Stimulated activated CD4-positive, alpha-beta T cell treated with anti-CD3 and anti-CD28 coated beads, Interleukin-4, amount 100 ng/mL, for 1 hour (primary cell): ENCODE results near the gene NEK9.
A peak's percentile ranks its signal among the peaks of the same experiment; 100 is the strongest.
"Not testable (repeated sequence)": the region's sequence is repeated elsewhere in the genome, so short reads cannot be mapped to it uniquely, and the experiment has no call there.

Experiments used
- DNase-seq: peaks from one replicate; pipeline ENCODE4 v3.0.0-alpha.2; 2020

NEK9 gene

DNA sequence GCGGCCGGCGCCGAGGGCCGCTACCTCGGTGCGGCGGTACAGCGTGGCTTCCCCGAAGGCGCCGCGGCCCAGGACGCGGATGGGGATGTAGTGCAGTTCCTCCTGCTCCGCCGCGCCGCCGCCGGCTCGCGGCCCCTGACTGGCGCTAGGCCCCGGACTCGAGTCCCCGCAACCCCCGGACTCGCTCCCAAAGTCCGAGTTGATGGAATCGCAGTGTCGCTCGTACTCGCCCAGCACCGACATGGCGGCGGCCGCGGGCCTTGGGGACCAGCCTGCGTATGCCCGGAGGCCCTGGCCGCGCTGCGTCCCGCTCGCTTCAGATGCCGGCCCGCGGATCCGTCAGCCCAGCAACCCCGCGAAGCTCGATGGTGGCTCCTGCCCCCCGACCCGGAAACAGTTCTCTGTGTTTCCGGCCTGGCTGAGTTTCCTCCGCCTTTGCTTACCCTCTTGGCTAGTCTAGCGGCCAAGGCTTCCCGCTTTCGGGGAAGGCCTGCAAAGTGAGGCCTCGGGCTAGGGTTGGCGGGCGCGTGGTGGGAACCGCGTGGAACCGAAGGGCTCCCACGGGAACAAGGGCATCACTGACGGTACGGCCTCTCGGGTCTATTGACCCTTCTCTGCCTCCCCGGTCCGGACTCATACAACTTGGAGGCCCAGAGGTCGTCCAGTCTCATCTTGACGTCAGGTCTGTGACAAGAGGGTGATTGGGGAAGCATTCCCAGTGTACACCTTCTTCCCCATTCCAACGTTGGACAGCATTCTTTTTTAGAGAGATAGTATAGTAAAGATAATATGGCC is at the start of gene NEK9:
TSS of gene NEK9 (minus strand) at position 370 of the 795 bp plus-strand sequence. CDS start at position 243, 127 bp downstream.
- peak; percentile 90 for DNase-seq

DNA sequence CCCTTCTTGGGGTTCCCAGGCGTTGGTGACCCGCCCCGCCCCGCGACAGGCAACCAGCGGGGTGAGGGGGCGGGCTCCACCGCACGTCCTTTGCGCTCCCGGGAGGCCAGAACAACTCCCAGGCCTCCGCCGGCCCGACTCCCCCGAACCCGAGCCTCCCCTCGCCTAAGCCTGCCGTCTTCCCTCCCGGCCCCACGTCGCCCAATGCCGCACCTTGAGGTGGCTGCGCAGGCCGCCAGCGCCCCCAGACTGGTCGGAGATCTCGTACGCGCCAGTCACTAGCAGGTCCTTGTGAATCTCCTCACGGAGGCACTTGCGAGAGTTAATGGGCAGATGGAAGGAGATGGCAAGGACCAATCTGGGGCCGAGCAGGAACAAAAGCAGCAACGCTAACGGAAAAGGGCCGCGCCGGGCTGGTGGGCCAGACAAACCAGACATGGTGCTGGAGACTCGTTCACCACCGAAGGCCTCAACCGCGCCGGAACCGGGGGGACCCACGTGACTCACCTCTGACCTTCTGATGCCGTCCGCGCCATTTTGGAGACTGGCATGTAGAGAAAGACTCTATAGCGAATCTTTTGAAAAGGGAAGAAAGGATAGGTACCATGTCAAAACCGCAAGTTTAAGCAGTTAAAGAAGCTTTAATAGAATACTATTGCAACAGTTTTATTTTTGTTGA is 49.4 kb upstream of the NEK9 start, which contains the start of gene TMED10:
TSS of gene TMED10 (minus strand) at position 471 of the 679 bp plus-strand sequence. CDS start at position 438, 33 bp downstream.
- peak; percentile 88 for DNase-seq

DNA sequence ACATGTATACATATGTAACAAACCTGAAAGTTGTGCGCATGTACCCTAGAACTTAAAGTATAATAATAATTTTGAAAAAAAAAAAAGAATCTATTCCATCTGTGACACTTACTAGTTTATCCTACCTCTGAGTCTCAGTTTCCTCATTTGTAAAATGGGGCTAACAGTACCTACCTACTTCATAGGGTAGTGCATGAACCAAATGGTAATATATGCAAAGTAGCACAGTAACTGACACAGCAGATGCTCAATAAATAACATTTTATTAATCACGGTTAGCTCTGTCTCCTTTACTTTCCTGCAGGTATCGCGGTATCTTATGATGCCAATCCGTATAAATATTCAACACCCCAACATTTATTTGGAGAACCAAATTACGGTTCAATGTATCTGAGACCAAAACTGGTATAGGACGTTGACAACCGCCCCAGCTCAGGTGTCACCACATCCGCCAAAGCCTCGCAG is 48.9 kb upstream of the NEK9 start:
- no peak for DNase-seq

DNA sequence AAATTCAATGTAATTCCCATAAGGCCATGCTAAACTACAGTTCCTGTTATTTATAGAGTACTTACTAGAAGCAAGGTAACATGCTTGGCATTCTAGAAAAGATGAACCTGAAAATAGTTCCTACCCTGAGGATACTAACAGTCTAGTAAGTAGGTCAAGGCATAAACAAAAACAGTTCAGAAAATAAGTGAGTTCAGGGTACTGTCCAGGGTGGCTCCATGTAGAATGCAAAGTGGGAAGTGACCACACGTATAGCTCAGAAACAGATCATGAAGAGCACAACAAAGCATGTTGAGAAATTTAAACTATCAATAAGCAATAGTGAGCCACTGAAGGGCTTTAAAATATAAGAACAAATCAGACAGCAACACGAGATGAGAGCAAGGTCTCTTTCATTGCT is 47.2 kb upstream of the NEK9 start:
- no peak for DNase-seq

DNA sequence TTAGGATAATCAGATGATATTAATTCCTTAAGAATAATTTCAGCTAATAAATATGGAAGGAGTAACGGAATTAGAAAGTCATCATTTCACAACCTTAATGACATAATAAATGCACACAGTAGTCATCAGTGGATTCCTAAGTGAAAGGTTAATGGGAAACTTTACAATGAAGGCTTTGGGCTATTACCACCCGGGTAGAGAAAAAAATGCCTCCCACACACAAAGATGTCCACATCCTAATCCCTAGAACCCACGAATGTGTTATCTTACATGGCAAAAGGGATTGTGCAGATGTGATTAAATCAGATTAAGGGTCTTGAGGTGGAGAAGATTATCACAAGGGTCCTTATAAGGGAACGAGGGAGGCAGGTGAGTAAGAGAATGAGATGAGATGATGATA is 43.9 kb upstream of the NEK9 start:
- DNase-seq, result no peak

DNA sequence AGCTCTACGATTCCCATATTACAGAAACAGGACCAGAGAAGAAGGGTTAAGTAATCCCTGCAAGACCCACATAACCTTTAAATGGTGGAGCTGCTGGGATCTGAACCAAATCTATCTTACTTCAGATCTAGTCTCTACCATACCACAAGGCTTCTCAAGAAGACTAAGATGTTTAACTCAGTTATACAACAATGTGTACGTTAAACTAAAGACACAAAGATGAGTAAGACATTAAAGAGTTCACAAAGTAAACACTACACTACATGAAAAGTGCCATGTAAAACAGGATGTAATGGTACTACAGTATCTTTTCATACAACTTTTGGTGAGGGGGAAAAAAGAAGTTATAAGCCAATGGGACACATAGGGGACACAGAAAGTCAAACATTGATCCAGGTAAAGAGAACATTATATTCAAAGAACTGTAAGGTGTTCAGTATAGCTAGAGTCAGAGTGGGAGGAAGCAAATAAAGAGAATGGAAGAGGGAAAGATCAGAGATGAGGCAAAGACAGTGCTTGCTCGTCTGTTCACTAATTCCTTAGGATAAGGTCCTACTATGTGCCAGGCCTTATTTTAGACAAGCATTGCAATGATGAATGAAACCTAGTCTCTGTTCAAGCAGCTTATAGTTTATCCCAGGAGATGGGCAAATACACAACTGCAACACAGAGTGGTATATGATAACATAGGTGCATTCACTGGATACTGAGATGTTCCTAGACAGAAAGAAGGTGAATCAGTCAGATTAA is 41.9 kb upstream of the NEK9 start:
- no peak for DNase-seq

DNA sequence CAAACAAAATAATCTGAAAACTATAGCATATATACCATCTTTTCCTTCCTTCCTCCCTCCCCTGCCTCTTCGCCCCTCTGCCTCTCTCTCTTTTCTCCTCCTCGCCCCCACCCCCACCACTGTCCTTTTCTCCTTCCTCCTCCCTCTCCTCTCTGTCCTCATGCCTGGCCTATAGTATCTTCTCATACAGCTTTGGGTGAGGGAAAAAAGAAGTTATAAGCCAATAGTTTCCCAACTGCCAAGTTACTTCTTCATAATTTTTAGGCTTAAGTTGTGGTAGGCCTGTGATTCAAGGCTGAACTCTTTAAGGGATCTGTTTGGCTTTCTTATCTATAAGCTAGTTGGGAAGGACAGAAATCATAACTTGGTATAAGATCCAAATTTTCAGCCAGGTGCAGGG is 40.5 kb upstream of the NEK9 start:
- no peak for DNase-seq

DNA sequence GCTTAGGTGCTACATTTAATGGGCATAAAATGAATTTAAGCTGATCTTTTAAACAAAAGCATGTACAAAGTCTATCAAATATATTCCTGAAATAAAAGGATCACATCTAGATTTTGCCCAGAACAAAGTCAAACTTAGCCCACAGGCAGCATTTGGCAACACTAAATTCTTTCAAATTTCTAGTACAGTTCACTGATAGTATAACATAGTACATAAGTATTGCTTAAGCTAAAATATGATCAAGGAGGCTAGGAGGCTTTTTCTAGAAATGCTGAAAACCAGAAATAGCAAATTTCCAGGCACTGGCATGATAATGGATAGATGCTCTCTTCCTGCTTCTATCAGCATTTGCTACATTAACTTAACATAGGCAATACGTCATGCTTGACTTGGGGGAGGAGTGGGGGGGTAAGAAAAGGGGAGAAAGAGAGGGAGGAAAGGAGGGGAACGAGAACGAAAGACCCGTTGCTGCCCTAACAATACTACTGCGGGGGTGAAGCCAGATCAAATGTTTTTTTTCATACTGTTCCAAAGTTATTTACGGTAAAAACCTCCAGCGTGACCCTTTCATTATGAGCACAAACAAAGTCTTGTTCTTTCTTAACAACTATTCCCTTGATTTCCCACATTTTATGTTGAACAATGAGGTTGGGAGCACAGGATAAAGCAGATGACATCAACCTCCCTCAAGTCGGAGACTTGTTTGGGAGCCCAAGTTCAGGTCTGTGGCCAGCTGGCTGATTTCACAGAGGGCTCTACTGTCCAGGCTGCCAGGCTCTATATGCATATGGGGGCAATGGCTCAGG is 38.9 kb upstream of the NEK9 start:
- DNase-seq, result no peak

DNA sequence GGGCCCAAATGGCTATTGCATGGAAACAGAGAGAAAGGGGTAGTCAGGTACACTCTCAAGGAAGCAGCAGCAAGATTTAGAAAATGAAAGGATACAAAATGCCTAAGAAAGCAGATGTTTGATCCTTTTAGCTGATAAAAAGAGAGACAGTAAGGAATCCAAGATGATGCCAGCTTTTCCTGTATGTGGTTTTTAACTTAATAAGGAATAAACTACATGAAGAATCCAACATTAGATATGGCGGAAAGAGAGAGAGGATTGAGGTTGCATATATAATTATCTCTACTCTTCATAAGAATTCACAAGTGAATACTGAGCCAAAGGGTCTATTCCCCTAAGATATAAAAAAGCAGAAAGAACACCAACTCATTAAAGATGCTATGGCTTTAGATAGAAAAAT is 38.0 kb upstream of the NEK9 start:
- no peak for DNase-seq

DNA sequence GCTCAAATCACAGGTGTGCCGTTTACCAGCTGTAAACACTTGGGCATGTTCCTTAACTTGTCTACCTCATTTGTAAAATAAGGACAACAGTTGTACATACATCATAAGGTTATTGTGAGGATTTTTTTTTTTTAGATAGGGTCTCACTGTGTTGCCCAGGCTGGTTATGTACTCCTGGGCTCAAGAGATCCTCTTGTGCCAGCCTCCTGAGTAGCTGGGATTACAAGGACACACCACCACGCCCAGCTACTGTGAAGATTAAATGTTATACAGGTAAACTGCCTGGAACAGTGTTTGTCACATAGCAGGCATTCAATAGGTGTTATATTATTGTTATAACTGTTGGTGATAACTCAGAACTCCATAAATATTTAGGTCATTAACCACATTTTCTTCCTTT is 36.8 kb upstream of the NEK9 start:
- DNase-seq, result no peak

DNA sequence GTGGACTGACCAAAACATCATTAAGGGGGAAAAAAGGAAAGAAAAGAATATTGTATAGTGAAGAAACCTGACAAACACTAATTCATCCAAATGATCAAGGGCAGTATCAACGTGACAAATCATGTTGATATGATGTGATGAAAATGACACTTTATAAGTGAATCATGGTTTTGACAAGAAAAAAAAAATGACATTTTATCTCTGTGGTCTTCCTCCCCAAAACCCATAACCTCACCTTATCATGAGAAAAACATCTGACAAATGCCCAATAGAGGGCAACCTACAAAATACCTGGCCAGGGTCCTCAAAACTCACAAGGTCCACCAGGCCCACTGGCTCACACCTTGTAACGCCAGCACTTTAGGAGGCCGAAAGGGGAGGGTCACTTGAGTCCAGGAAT is 35.8 kb upstream of the NEK9 start:
- no peak for DNase-seq

DNA sequence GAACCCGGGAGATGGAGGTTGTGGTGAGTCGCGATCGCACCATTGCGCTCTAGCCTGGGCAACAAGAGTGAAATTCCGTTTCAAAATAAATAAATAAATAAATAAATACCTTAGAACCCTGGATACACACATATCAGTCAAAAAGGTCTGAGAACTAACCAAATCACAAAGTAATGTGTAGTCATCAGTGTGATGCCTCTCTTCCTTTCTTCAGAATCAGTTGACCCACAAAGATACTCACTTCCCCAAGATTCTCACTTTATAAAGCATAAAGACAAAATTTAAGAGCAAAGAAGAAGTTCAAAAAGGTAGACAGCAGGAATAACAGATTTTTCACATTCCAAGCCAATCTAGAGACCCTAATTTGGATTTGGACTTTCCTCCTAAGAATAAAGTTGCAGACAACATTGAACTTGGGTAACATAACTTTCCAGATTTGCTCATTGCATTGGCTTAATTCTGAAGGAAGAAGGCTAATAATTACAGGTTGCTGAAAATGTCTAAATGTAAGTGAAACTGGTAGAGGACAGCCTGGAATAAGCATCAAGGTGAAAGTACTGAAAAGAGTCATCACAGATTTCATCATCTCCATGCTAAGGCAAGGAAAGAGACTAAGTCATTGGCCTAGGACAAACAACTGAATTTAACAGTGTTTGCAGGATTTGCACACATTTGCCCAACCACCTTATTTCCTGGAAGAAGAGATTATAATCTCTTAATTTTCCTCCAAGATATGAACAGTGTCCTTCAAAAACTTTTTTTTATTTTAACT is 32.2 kb upstream of the NEK9 start:
- DNase-seq, result no peak

DNA sequence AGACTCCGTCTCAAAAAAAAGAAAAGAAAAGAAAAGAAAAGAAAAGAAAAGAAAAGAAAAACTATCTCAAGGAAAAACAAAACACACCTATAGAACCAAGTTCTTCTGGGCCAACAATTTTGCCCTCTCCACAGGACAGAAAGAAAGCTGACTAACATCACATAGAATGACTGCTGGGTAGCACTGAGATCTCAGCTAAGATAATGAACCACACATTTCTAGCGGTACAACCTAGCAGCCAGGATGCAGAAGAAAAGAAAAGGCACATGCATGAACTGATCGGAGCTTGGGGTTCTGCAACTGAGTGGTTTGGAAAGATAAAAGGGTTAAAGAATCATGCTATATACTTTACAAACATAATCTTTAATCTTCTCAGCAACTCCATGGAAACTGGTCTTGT is 30.1 kb upstream of the NEK9 start:
- DNase-seq, result no peak

DNA sequence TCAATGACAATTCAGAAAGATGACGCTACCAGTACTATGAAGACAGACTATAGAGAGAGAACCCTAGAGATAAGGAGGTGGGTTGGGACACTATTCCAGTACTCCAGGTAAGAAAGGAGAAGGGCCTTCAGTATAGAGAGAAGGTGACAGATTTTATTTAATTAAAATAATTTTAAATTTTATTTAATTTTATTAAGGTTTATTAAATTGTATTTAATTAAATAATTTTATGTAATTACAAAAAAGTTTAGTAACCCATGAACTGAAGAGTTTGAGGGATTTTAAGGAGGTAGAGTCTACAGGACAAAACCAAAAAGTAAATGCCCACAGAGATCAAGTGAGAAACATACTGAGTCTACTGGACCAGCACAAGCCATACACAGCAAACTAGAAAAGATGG is 29.3 kb upstream of the NEK9 start:
- no peak for DNase-seq

DNA sequence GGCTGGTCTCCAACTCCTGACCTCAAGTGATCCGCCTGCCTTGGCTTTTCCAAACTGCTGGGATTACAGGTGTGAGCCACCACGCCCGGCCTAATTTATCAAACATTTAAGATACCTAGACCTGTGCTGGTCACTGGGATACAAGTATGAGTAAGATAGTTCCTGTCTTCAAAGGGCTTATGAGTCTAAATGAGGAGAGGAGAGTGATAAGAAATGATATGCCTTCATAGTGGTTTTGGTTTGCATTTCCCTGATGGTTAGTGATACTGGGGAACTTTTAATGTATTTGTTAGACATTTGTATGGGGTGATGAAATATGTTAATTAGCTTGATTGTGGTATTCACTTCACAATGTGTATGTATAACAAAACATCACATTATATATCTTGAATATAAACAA is 28.3 kb upstream of the NEK9 start:
- DNase-seq, result no peak

DNA sequence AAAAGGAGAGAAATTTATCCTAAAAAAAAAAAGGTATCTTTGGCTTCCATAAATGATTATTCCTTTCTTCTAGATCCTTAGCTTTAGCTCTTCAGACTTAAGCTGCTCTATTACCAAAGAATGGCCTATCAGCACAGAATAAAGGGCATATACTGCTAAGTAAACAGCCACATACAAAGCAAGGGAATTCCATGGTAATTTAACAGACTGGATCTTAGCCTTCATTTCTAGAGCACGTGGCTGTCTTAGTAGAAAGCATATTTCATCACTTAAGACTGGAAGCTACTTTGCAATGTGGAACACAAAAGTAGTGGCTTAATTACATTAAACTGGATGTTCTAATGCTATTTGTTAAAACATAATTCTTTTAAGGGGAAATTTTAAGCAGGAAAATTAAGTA is 26.4 kb upstream of the NEK9 start:
- no peak for DNase-seq

DNA sequence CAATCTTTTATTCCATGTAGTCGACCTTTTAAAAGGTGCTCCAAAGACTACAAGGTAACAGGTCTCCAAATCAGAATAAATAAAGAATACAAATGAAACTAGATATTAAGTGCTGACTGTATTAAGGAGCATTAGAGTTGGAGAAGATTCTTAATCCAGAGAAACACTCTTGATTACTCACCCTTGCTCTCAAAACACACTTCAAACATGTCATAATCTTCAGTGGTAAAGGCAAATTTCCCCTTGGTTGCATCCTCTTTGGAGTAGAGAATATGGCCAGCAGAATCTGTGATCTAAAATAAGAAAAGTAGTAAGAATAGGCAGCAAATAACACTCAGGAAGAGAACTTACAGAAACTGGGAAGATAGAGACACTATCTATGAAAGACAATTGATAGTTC is 25.0 kb upstream of the NEK9 start:
- DNase-seq, result no peak

DNA sequence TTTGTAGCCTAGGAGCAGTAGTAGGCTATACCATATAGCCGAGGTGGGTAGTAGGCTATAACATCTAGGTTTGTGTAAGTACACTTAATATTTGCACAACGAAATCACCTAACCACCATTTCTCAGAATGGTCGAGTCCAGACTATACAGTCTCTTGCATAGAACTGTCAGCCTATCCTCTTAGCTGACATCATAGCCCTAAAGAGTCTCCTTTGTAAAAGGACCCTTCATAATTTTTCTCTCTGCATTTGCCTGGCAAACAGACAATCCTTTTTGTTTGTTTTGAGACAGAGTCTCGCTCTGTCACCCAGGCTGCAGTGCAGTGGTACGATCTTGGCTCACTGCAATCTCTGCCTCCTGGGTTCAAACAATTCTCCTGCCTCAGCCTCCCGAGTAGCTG is 23.8 kb upstream of the NEK9 start:
- DNase-seq, result not testable (repeated sequence)

DNA sequence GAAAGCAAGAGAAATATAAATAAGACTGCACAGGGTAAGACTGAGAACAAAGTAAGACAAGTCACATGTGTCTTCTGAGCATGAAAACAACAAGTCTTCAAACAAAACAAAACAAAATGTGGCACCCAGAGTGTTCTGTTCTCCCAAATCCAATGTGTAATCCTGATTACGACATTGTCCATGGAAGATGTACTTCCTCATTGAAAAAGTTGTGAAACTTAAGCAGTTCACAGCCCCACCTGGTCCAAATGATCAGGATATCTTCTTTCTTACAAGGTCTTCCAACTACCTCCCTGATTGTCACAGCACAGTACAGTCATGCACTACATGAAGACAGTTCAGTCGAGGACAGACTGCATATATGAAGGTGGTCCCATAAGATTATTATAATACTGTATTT is 23.3 kb upstream of the NEK9 start:
- DNase-seq, result no peak

DNA sequence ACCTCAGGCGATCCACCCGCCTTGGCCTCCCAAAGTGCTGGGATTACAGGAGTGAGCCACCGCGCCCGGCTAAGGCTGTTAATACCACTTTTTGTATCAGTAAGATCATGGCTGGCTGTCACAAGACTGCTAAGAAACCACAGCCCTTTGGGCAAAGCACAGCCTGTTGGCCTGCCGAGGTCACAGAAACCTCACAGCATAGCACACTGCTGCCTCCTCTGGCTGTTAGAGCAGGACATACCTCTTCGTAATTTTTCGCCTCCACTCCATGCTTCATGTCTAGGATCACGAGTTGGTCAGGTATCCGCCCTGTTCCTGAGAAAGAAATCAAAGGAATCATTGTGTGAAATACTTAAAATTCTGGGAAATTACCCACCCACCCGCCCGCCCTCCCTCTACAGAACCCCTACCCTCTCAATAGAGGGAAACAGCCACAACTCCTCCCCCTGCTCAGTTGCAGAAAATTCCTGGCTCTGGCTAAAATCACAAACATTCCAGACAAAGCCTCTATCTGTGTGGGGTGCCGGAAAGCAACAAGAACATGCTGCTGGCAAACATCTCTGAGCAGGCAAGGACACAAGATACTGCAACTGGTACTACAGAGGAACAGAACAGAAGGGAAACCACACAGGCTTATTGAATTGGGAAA is 20.7 kb upstream of the NEK9 start:
- no peak for DNase-seq

DNA sequence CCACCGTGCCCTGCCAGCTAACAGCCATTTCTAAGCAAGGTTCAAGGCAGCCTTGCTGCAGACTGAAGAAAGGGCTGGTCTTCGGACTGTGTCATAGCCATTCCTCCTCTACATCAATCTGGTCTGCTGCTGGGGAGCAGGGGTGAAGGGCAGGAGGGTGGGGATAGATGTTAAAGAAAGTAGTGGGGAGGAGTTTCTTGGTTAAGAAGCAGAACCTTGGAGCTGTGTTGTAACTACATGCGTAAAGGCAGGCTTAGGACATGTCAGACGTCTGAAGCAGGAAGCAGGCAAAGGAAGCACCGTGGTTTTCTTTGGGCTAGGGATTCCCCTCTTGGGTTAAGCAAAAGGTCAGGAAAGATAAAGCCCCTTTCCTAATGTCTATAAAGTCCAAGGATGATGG is 18.1 kb upstream of the NEK9 start:
- no peak for DNase-seq
